IPS-18c (cell line): ENCODE data around the gene RNASE11.
"Not testable (repeated sequence)": the region's sequence is repeated elsewhere in the genome, so short reads cannot be mapped to it uniquely, and the experiment has no call there.

Experiments used
- H3K4me3 ChIP-seq: 2 replicates; pipeline ENCODE4 v1.7.0; 2013; ENCODE audit warnings: low read depth, mild to moderate bottlenecking, low read length, moderate library complexity; ENCODE audit not compliant: insufficient read depth
- H3K9me3 ChIP-seq: one replicate; pipeline ENCODE4 v1.6.1; 2013; ENCODE audit warnings: mild to moderate bottlenecking, low read length, moderate library complexity; ENCODE audit not compliant: control insufficient read depth, insufficient read depth

RNASE11 gene

GRCh38 chr14:20602583-20602982 lies 14.8 kb upstream of the RNASE11 start:
- H3K4me3 ChIP-seq, result no peak overlapping the region
- no peaks in the 10 kb centered on the region for H3K9me3 ChIP-seq

DNA sequence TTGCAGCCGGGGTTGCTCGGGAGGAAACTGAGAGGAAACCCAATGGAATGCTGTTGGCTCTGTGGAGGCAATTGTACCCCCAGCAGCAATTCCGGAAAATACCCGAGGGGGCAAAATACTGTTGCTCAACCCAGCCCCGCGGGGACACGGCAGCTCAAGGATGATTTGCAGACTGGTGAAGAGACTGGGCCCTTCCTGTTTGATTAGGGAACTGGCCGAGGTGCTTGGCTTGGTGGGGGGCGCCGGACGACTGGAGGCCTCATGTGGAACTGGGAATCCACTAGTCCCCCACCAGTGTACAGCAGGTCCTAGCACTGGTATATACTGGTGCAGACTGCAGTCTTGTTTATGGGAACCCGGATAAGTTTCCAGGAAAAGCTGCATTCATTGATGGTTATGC lies 13.7 kb upstream of the RNASE11 start:
- Histone ChIP-seq H3K4me3 (no peak overlapping the region), H3K9me3 (no peaks in the 10 kb centered on the region)

DNA sequence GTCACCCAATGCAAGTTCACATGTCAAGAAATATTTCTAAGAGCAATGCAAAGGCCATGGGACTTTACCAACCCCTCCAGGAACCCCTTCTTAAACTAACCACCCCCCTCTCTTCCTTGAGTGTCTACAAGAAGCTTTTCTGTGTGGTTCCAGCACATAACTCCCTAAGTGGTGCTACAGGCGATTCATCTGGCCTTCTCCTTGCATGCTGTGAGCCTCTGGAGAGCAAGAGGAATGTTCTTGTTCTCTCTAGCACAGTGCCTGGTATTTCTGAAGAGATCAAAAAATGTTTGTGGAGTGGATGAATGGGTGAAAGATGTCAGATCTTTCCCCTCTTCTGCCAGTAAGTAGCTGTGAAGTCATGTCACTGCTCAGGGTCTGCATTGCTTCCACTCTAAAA lies 9.3 kb upstream of the RNASE11 start:
- H3K4me3 ChIP-seq, result no peak overlapping the region
- H3K9me3 ChIP-seq, result no peaks in the 10 kb centered on the region

DNA sequence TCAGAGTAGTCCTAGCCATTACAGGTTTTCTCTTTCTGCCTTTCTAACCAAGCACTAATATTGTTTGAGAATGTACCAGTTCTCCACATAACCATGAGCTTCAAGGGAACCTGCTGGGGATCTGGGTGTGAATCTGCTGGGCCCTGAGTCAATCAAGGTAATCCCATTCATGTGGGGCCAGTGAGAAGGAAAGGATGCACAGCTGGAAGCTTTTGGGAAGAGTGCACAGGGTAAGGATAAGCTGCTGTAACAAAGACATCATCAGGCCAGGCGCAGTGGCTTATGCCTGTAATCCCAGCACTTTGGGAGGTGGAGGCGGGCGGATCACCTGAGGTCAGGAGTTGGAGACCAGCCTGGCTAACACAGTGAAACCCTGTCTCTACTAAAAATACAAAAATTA lies 7.9 kb upstream of the RNASE11 start:
- H3K9me3 ChIP-seq, H3K4me3 ChIP-seq: not testable (repeated sequence)

DNA sequence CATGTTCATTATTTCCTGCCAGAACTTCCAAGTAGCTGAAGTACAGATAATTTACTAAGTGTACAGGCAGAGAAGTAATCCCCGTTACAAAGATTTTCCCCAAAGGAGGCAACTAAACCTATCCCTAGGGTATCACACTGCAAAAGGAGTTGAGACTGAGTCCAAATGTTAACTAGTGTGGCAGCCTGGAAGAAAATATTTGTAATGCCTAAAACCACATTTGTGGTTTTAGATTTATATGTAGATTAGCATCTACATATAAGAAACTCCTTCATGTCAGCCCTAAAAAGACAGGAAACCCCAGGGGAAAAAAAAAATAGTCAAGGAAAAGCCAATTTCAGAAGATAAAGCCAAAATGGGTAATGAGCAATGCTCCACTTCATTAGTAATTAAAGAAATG lies 4.8 kb upstream of the RNASE11 start:
- no peak overlapping the region for H3K4me3 ChIP-seq
- no peaks in the 10 kb centered on the region for H3K9me3 ChIP-seq

DNA sequence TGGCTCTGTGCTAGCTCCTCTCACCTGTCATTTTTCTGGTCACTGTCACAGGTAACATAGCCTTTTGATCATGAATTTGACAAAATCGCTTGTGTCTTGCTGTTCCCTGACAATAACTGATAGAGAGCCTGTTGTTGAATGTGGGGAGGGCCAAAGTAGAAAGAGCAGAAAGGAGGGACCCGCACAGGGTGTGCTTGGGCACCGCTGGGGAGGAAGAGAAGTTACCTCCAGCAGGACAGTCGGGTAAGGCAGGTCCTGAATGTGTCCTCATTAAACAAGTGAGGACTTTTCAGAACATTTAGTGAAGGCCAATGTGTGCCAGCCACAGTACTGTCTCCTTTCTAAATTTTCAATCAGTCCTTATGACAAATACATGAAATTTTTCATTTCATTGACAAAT lies 3.4 kb upstream of the RNASE11 start, which contains the start of gene RNASE12:
RNASE12 (minus strand) TSS at position 142 of the 400 bp plus-strand sequence. CDS start 653 bp downstream, outside the sequence.
- H3K4me3 ChIP-seq, result no peak within 1 kb of the TSS
- no peaks in the 10 kb centered on the region for H3K9me3 ChIP-seq

DNA sequence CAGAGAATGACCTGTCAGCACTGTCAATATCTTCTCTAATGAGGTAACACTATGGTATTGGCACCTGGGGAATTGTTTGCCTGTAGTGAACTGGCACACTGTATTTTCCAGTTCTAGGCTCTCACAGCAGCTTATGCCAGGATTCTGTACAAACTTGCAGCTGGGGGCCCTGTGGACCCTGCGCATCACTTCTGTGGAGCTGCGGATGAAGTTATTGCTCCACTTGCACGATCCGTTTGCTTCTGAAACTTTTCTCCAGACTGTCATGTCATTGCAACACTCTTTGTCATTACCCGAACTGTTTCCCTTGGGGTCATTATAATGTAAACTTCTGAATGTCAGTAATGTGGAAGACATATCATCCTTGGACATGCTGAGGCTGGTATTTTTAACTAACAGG lies 3.9 kb downstream of the RNASE11 start:
- no peak overlapping the region for H3K4me3 ChIP-seq

GRCh38 chr14:20583142-20583541 lies 4.7 kb downstream of the RNASE11 start:
- no peaks in the 10 kb centered on the region for H3K9me3 ChIP-seq
- no peak overlapping the region for H3K4me3 ChIP-seq

More for the DNA sequence above, 3.9 kb downstream of the RNASE11 start:
- H3K9me3 ChIP-seq, result no peaks in the 10 kb centered on the region

DNA sequence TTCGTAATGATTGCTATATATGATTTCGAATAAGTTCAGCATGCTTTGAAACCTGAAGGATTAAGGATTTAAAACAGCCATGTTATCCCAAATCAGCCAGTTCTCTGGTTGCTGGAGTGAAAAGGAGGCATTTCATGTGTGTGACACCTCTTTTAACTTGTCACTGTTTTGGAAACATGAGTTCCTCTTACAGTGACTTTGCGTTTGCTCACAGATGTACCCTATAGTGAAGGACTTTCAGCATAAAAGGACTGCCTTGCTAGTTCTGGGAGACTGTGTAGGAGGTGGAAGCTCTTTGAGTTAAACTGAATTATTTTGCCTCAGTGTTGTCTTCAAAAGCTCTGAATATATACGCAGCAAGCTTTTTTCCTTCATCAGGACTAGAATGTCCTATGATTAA lies 7.6 kb downstream of the RNASE11 start:
- Histone ChIP-seq H3K9me3 (no peaks in the 10 kb centered on the region), H3K4me3 (no peak overlapping the region)

- no peaks in the 10 kb centered on the region for H3K9me3 ChIP-seq
- no peak overlapping the region for H3K4me3 ChIP-seq
Observed at GRCh38 chr14:20578784-20579502, 8.9 kb downstream of the RNASE11 start.

- no peak overlapping the region for H3K4me3 ChIP-seq
- H3K9me3 ChIP-seq, result no peaks in the 10 kb centered on the region
Observed at GRCh38 chr14:20578325-20578724, 9.5 kb downstream of the RNASE11 start.

GRCh38 chr14:20572382-20572990 lies 15.3 kb downstream of the RNASE11 start:
- not testable (repeated sequence) for H3K9me3 ChIP-seq, H3K4me3 ChIP-seq

DNA sequence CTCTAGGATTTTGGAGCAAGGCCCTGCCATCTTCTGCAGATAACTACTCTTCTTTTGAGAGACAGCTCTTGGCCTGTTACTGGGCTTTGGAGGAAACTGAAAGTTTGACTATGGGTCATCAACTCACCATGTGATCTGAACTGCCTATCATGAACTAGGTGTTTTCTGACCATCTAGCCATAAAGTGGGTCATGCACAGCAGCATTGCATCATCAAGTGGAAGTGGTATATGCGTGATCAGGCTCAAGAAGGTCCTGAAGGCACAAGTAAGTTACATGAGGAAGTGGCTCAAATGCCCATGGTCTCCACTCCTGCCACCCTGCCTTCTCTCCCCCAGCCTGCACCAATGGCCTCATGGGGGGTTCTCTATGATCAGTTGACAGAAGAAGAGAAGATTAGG lies 17.1 kb downstream of the RNASE11 start:
- H3K9me3 ChIP-seq, H3K4me3 ChIP-seq: not testable (repeated sequence)

GRCh38 chr14:20569865-20570264 lies 17.9 kb downstream of the RNASE11 start:
- H3K9me3 ChIP-seq, H3K4me3 ChIP-seq: not testable (repeated sequence)

DNA sequence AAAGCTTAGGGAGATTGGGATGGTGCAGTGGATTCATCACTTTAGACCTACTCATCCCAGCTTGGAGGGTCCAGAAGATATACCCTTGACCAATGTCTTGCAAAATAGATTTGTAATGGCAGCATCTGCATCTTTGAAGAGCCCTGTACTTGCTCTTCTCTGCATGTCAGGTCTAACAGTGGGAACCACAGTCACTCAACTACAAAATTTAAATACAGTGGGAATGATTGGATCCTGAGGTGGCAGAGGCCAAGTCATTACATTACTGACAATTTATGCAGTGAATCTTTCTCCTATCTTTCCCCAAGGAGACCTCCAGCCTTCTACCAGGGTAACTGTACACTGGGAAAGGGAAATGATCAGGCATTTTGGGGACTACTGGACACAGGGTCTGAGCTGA lies 18.7 kb downstream of the RNASE11 start:
- H3K9me3 ChIP-seq, result peaks cover 9% of the 10 kb centered on the region
- no peak overlapping the region for H3K4me3 ChIP-seq

DNA sequence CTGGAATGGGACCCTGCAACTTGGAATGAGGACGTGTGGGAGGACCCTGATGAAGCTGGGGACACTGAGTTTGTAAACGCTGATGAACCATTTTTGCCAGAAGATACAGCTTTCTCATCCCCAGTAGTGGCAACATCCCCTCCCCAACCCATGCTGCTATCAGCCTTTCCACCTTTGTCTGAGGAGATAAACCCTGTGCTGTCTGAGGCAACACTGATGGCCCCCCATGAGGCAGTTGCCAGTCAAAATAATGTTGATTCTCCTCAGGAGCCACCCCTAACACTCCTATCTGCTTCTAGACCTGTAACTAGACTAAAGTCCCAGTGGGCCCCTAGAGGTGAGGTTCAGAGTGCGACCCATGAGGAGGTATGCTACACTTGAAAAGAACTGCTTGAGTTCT lies 19.4 kb downstream of the RNASE11 start:
- Histone ChIP-seq H3K9me3 (peaks cover 9% of the 10 kb centered on the region), H3K4me3 (no peak overlapping the region)

DNA sequence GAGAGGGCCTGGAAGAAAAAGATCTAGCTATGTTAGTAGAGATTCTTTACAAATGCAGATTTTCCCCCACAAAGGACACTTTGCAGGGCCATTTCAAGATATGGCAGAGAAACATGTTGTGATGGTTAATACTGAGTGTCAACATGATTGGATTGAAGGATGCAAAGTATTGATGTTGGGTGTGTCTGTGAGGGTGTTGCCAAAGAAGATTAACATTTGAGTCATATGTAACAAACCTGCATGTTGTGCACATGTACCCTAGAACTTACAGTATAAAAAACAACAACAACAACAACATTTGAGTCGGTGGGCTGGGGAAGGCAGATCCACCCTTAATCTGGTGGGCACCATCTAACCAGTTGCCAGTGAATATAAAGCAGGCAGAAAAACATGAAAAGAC lies 20.6 kb downstream of the RNASE11 start:
- not testable (repeated sequence) for H3K9me3 ChIP-seq, H3K4me3 ChIP-seq

DNA sequence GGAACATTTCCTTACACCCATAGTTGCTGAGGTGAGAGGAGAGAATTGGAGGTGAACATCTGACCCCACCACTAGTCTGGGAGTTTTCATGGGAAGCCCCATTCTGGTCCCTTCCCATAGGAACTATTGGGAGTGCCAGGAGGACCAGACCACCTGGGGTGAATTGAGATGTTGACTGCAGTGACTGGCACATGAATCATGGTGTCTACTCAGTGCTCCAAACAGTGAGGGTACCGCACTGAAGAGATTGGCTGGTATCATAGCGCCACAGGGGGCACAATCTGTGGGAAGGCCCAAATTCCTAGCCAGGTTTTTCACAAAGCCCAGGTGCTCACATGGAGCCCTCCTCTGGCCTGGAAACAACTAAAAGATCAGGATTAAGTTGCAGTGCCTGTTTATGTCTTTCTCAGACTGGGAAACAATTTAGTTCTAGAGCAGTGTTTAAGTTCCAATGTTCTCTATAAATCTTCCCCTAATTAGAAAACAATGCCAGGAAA lies 23.3 kb downstream of the RNASE11 start:
- Histone ChIP-seq H3K4me3 (no peak overlapping the region), H3K9me3 (peaks cover 6% of the 10 kb centered on the region)
